ENCODE results near the gene IGF2BP3. TPM values are rescaled to one million over a fixed set of nuclear protein-coding genes. Genes with fewer than 3 reads are reported as not detected.

IGF2BP3 gene
- total and polyA plus RNA-seq, 2 donors (not counting 3 experiments of a cell fraction or from before 2014, with no cell fraction given), result 41.2 to 111 TPM

DNA sequence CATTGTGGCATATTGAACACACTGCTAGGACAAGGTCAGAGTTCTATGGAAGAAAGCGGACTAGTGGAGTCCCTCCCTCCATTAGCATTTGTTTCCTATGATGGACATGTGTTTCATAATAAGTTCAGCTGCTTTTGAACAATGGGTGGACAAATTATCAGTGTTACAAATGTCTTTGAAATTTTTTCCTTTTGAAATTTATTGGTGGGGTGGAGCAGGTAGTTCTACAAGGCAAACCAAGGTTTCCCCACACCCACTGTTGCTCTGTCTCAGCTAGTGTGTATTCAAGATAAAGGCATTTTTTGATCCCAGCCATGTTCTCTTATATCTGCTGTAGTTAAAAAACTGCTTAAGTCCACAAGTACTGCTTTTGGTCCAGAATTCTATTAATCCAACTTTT is 91.3 kb downstream of the IGF2BP3 start:
- no peak for DNase-seq (ENCODE audit: low read depth, low spot score)
- POLR2A ChIA-PET, result no interaction called here
- Histone ChIP-seq H3K4me3 (replicated peaks in 1 of 3; ENCODE audit: insufficient read depth in 1 of 3, low read depth in 1 of 3, low read length in 3 of 3) (no peak overlapping the region), H3K27me3 (ENCODE audit: control insufficient read depth in 2 of 2, insufficient read depth in 2 of 2, low read length in 2 of 2) (no peaks in the 10 kb centered on the region), H4K20me1 (replicated peaks; ENCODE audit: control insufficient read depth, extremely low read depth, insufficient read depth, low read length) (no peaks in the 10 kb centered on the region), H3K79me2 (ENCODE audit: control insufficient read depth, insufficient read depth, low read length) (peaks cover 66% of the 10 kb centered on the region), H3K9me1 (replicated peaks; ENCODE audit: control insufficient read depth, extremely low read depth, insufficient read depth, low read length) (no peaks in the 10 kb centered on the region), H3K27ac (ENCODE audit: insufficient read depth, low read depth, low read length) (no peak overlapping the region), H3K4me1 (ENCODE audit: control insufficient read depth, extremely low read depth, insufficient read depth, low read length) (peaks cover 60% of the 10 kb centered on the region), H3K9me3 (replicated peaks; ENCODE audit: control insufficient read depth, insufficient read depth, low read length) (no peaks in the 10 kb centered on the region), H3K4me2 (ENCODE audit: insufficient read depth, low read length) (no peak overlapping the region), H2AFZ (ENCODE audit: low read depth, low read length) (no peak overlapping the region), H3K9ac (replicated peaks; ENCODE audit: extremely low read depth, insufficient read depth, low read length) (no peak overlapping the region), H3K36me3 (ENCODE audit: control insufficient read depth in 2 of 2, extremely low read depth in 1 of 2, insufficient read depth in 2 of 2, low read length in 2 of 2) (no peaks in the 10 kb centered on the region)
- CTCF ChIA-PET, result interaction anchor here (0.6 to 2.6 kb wide), 3 partner anchors 21 to 61 kb away, joined by 3 to 11 read pairs (median 3); no protein-coding TSS in a partner anchor
- intact Hi-C loops (cut with micrococcal nuclease), result no loop called here
- dilution Hi-C loops (cut with MboI; ENCODE audit: extremely low pct_ligation_motif_present, low sequenced_read_pairs), result no loop called here
- TF ChIP-seq JUN (IDR thresholded peaks at IDR 0.05; ENCODE audit: borderline replicate concordance, insufficient read depth, insufficient read length, low read depth) (no peak), GATA2 (IDR thresholded peaks at IDR 0.05; ENCODE audit: insufficient read depth, insufficient read length, low read depth, low read length) (no peak), POLR2AphosphoS5 (IDR thresholded peaks at IDR 0.05; ENCODE audit: insufficient read depth, low read depth, low read length) (no peak), FOS (IDR thresholded peaks at IDR 0.05; ENCODE audit: borderline replicate concordance, insufficient read depth, low read length) (no peak), POLR2A (IDR thresholded peaks at IDR 0.05; ENCODE audit: low read depth, low read length) (no peak), EZH2 (IDR thresholded peaks at IDR 0.05; ENCODE audit: borderline replicate concordance, low read depth, low read length, severe bottlenecking) (no peak)
- TF ChIP-seq, protein P1, sequence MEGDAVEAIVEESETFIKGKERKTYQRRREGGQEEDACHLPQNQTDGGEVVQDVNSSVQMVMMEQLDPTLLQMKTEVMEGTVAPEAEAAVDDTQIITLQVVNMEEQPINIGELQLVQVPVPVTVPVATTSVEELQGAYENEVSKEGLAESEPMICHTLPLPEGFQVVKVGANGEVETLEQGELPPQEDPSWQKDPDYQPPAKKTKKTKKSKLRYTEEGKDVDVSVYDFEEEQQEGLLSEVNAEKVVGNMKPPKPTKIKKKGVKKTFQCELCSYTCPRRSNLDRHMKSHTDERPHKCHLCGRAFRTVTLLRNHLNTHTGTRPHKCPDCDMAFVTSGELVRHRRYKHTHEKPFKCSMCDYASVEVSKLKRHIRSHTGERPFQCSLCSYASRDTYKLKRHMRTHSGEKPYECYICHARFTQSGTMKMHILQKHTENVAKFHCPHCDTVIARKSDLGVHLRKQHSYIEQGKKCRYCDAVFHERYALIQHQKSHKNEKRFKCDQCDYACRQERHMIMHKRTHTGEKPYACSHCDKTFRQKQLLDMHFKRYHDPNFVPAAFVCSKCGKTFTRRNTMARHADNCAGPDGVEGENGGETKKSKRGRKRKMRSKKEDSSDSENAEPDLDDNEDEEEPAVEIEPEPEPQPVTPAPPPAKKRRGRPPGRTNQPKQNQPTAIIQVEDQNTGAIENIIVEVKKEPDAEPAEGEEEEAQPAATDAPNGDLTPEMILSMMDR (IDR thresholded peaks at IDR 0.05; ENCODE audit: extremely low read depth in 1 of 2, insufficient read depth in 1 of 2, low read depth in 1 of 2, low read length in 2 of 2), result no peak
- no peak for FAIRE-seq
- BruUV-seq (replicated peaks), result no TSS peak

Data from endothelial cell of umbilical vein (primary cell).